Measurements from ENCODE around the gene THOP1.

GRCh38 chr19:2811221-2811722 is 26.0 kb downstream of the THOP1 start:
- TF ChIP-seq CTCF (IDR thresholded peaks at IDR 0.05 in 2 of 3, conservative IDR thresholded peaks at IDR 0.05 in 1 of 3; ENCODE audit: control insufficient read depth in 2 of 3, extremely low read depth in 1 of 3, insufficient read depth in 1 of 3, low read depth in 3 of 3, low read length in 3 of 3): no peak
- no peak for TF ChIP-seq PBX3 (IDR thresholded peaks at IDR 0.05; ENCODE audit: insufficient replicate concordance, low read depth, low read length)

Data from GM12878 (cell line).